Keratinocyte (primary cell): ENCODE data around the gene SSTR3. TPM values are rescaled to one million over a fixed set of nuclear protein-coding genes. Genes with fewer than 3 reads are reported as not detected.

Experiments
- DNase-seq: peaks from one replicate; pipeline ENCODE4 v3.0.0-alpha.2; 2011; ENCODE audit warnings: low read depth, missing footprints, low spot score
- FAIRE-seq: peaks from 2 replicates; lab custom pipeline; 2011; peaks lifted over from hg19 to GRCh38; lab: Jason Lieb, UNC
- H2AFZ ChIP-seq: 2 replicates; pipeline ENCODE4 v1.6.0; 2012; ENCODE audit warnings: low read length, control low read depth, inconsistent platforms; ENCODE audit not compliant: control insufficient read depth
- H3K27ac ChIP-seq: 2 replicates; pipeline ENCODE4 v1.5.1; 2011; ENCODE audit warnings: low read length; ENCODE audit not compliant: control insufficient read depth, insufficient read depth
- H3K27me3 ChIP-seq: 3 replicates; pipeline ENCODE4 v1.6.0; 2011; ENCODE audit warnings: low read length; ENCODE audit not compliant: control insufficient read depth, insufficient read depth; ENCODE audit errors: extremely low read depth
- H3K36me3 ChIP-seq, 2 experiments: 2 replicates in 1 of 2; 3 replicates in 1 of 2; pipeline ENCODE4 v1.5.1; 2011; ENCODE audit warnings: low read length in 2 of 2, mild to moderate bottlenecking in 1 of 2; ENCODE audit not compliant: control insufficient read depth in 2 of 2, insufficient read depth in 2 of 2; ENCODE audit errors: extremely low read depth in 1 of 2
- H3K4me1 ChIP-seq: 3 replicates; pipeline ENCODE4 v1.5.1; 2011; ENCODE audit warnings: low read length; ENCODE audit not compliant: control insufficient read depth, insufficient read depth; ENCODE audit errors: extremely low read depth
- H3K4me2 ChIP-seq: 3 replicates; pipeline ENCODE4 v1.6.0; 2011; ENCODE audit warnings: low read depth, low read length; ENCODE audit not compliant: control insufficient read depth, insufficient read depth; ENCODE audit errors: extremely low read depth
- H3K4me3 ChIP-seq, 3 experiments: fragments of 200-600 bp in 1 of 3; sonication (generic) in 1 of 3; 2 replicates in 2 of 3; 3 replicates in 1 of 3; pipeline ENCODE4 v1.5.1; 2011 to 2016; ENCODE audit warnings: low read length in 3 of 3, mild to moderate bottlenecking in 3 of 3, control low read depth in 2 of 3, inconsistent platforms in 1 of 3, low read depth in 1 of 3, mixed read lengths in 1 of 3, mixed run types in 1 of 3, moderate library complexity in 1 of 3; ENCODE audit not compliant: control insufficient read depth in 2 of 3, insufficient read depth in 2 of 3; ENCODE audit errors: extremely low read depth in 1 of 3
- H3K79me2 ChIP-seq: 2 replicates; pipeline ENCODE4 v1.6.0; 2012; ENCODE audit warnings: low read length; ENCODE audit not compliant: control insufficient read depth, insufficient read depth
- H3K9ac ChIP-seq: 3 replicates; pipeline ENCODE4 v1.6.0; 2011; ENCODE audit warnings: low read length; ENCODE audit not compliant: control insufficient read depth, insufficient read depth; ENCODE audit errors: extremely low read depth
- H3K9me1 ChIP-seq: 3 replicates; pipeline ENCODE4 v1.6.0; 2011; ENCODE audit warnings: low read length; ENCODE audit not compliant: control insufficient read depth, insufficient read depth; ENCODE audit errors: extremely low read depth
- H3K9me3 ChIP-seq: 2 replicates; pipeline ENCODE4 v1.5.1; 2012; ENCODE audit warnings: low read depth, low read length; ENCODE audit not compliant: control insufficient read depth
- H4K20me1 ChIP-seq: 3 replicates; pipeline ENCODE4 v1.6.0; 2011; ENCODE audit warnings: low read length; ENCODE audit not compliant: control insufficient read depth, insufficient read depth; ENCODE audit errors: extremely low read depth
- CTCF ChIP-seq, 3 experiments: IDR thresholded peaks in 1 of 3; conservative IDR thresholded peaks in 1 of 3; optimal IDR thresholded peaks in 1 of 3; 2 replicates in 2 of 3; 3 replicates in 1 of 3; pipeline versions ENCODE3 to v1.5.1; 2011; ENCODE audit warnings: low read length in 3 of 3, mild to moderate bottlenecking in 3 of 3, moderate library complexity in 2 of 3, control low read depth in 1 of 3, inconsistent platforms in 1 of 3; ENCODE audit not compliant: insufficient read depth in 2 of 3; ENCODE audit errors: extremely low read depth in 1 of 3
- EZH2 ChIP-seq: IDR thresholded peaks from one replicate; pipeline ENCODE4 v1.6.1; 2012; ENCODE audit warnings: inconsistent platforms, mild to moderate bottlenecking, low read length, moderate library complexity
- dilution Hi-C: fragments of 300-500 bp; cut with MboI; formaldehyde crosslinking; loops from one replicate; pipeline ENCODE4 v1.7.0; 2020; ENCODE audit warnings: low sequenced_read_pairs; ENCODE audit not compliant: extremely low pct_ligation_motif_present
- polyA plus RNA-seq, 5 experiments: library from polyadenylated mRNA; depleted of rRNA in 3 of 5; stranded (reverse) in 3 of 5; stranded (forward) in 1 of 5; unstranded in 1 of 5; fragments of >200 nt; gene quantifications; 1 replicate in 1 of 5; 2 replicates in 3 of 5; 3 replicates in 1 of 5; pipeline versions ENCODE4 v1.2.1 to v1.2.3, GENCODE V29; 2011 to 2012; ENCODE audit warnings: missing spikeins in 2 of 5, low read depth in 1 of 5, low replicate concordance in 1 of 5

SSTR3 gene
- polyA plus RNA-seq, 1 donor (not counting 4 experiments of a cell fraction or from before 2014, with no cell fraction given) = not detected

GRCh38 chr22:37213218-37213855, 1.1 kb upstream of the SSTR3 start:
- no peak for TF ChIP-seq EZH2
- TF ChIP-seq CTCF (optimal IDR thresholded peaks at IDR 0.05 in 1 of 3, IDR thresholded peaks at IDR 0.05 in 1 of 3, conservative IDR thresholded peaks at IDR 0.05 in 1 of 3; ENCODE audit: extremely low read depth in 1 of 3, insufficient read depth in 2 of 3, low read length in 3 of 3) = no peak
- DNase-seq (no peak), FAIRE-seq (no peak)
- dilution Hi-C loops = no loop called here
- Histone ChIP-seq H3K9me3 (no peaks in the 10 kb centered on the region), H3K27me3 (peaks cover 31% of the 10 kb centered on the region), H3K4me2 (no peak overlapping the region), H3K79me2 (no peaks in the 10 kb centered on the region), H3K27ac (no peak overlapping the region), H4K20me1 (no peaks in the 10 kb centered on the region), H3K4me3 (no peak overlapping the region), H3K9me1 (no peaks in the 10 kb centered on the region), H3K4me1 (no peaks in the 10 kb centered on the region), H2AFZ (no peak overlapping the region), H3K9ac (no peak overlapping the region), H3K36me3 (no peaks in the 10 kb centered on the region)

GRCh38 chr22:37211866-37212173, 457 bp downstream of the SSTR3 start:
- Histone ChIP-seq H3K27ac (no peak overlapping the region), H3K79me2 (no peaks in the 10 kb centered on the region), H3K27me3 (peaks cover 31% of the 10 kb centered on the region), H3K4me1 (no peaks in the 10 kb centered on the region), H2AFZ (no peak overlapping the region), H3K4me3 (no peak overlapping the region), H3K9me1 (no peaks in the 10 kb centered on the region), H4K20me1 (no peaks in the 10 kb centered on the region), H3K4me2 (no peak overlapping the region), H3K36me3 (no peaks in the 10 kb centered on the region), H3K9me3 (no peaks in the 10 kb centered on the region), H3K9ac (no peak overlapping the region)
- dilution Hi-C loops = no loop called here
- TF ChIP-seq CTCF (optimal IDR thresholded peaks at IDR 0.05 in 1 of 3, IDR thresholded peaks at IDR 0.05 in 1 of 3, conservative IDR thresholded peaks at IDR 0.05 in 1 of 3; ENCODE audit: extremely low read depth in 1 of 3, insufficient read depth in 2 of 3, low read length in 3 of 3) (no peak), EZH2 (no peak)
- FAIRE-seq = no peak
- no peak for DNase-seq
